ENCODE results near the gene APOL4.
A peak's percentile ranks its signal among the peaks of the same experiment; 100 is the strongest.
"Not testable (repeated sequence)": the region's sequence is repeated elsewhere in the genome, so short reads cannot be mapped to it uniquely, and the experiment has no call there.

Gene APOL4

GRCh38 chr22:36213586-36213985, 12.0 kb upstream of the APOL4 start:
- Histone ChIP-seq H3K9ac (ENCODE audit: insufficient read length) (no peak overlapping the region), H3K36me3 (ENCODE audit: insufficient read depth, low read length) (no peaks in the 10 kb centered on the region), H3K9me3 (ENCODE audit: low read depth, low read length) (no peaks in the 10 kb centered on the region), H3K27ac (no peak overlapping the region), H3K4me3 (no peak overlapping the region)
- TF ChIP-seq EZH2 (IDR thresholded peaks at IDR 0.05): no peak
- TF ChIP-seq FOXP2 (optimal IDR thresholded peaks at IDR 0.05; ENCODE audit: control extremely low read depth, extremely low read length, insufficient read depth): no peak
- TF ChIP-seq POLR2AphosphoS5 (IDR thresholded peaks at IDR 0.05; ENCODE audit: borderline replicate concordance, low read depth, low read length): no peak
- no peak for DNase-seq (ENCODE audit: low read depth, low spot score)

GRCh38 chr22:36212901-36213300, 11.3 kb upstream of the APOL4 start:
- Histone ChIP-seq H3K9me3 (ENCODE audit: low read depth, low read length) (no peaks in the 10 kb centered on the region), H3K36me3 (ENCODE audit: insufficient read depth, low read length) (no peaks in the 10 kb centered on the region), H3K9ac (ENCODE audit: insufficient read length) (no peak overlapping the region), H3K4me3 (no peak overlapping the region), H3K27ac (no peak overlapping the region)
- no peak for DNase-seq (ENCODE audit: low read depth, low spot score)
- TF ChIP-seq EZH2 (IDR thresholded peaks at IDR 0.05) (no peak), POLR2AphosphoS5 (IDR thresholded peaks at IDR 0.05; ENCODE audit: borderline replicate concordance, low read depth, low read length) (no peak), FOXP2 (optimal IDR thresholded peaks at IDR 0.05; ENCODE audit: control extremely low read depth, extremely low read length, insufficient read depth) (no peak)

- Histone ChIP-seq H3K9ac (ENCODE audit: insufficient read length) (no peak overlapping the region), H3K36me3 (ENCODE audit: insufficient read depth, low read length) (no peaks in the 10 kb centered on the region), H3K9me3 (ENCODE audit: low read depth, low read length) (no peaks in the 10 kb centered on the region), H3K4me3 (peak overlapping the region; percentile 13; the same call in 1 of the 2 replicates), H3K27ac (no peak overlapping the region)
- TF ChIP-seq EZH2 (IDR thresholded peaks at IDR 0.05) (no peak), FOXP2 (optimal IDR thresholded peaks at IDR 0.05; ENCODE audit: control extremely low read depth, extremely low read length, insufficient read depth) (no peak), POLR2AphosphoS5 (IDR thresholded peaks at IDR 0.05; ENCODE audit: borderline replicate concordance, low read depth, low read length) (no peak)
- no peak for DNase-seq (ENCODE audit: low read depth, low spot score)
Measured at GRCh38 chr22:36211237-36211861, 9.7 kb upstream of the APOL4 start.

GRCh38 chr22:36210224-36210623, 8.6 kb upstream of the APOL4 start:
- Histone ChIP-seq H3K9ac (ENCODE audit: insufficient read length) (no peak overlapping the region), H3K36me3 (ENCODE audit: insufficient read depth, low read length) (no peaks in the 10 kb centered on the region), H3K27ac (no peak overlapping the region), H3K4me3 (no peak overlapping the region), H3K9me3 (ENCODE audit: low read depth, low read length) (no peaks in the 10 kb centered on the region)
- no peak for DNase-seq (ENCODE audit: low read depth, low spot score)
- no peak for TF ChIP-seq EZH2 (IDR thresholded peaks at IDR 0.05)
- TF ChIP-seq POLR2AphosphoS5 (IDR thresholded peaks at IDR 0.05; ENCODE audit: borderline replicate concordance, low read depth, low read length): no peak
- TF ChIP-seq FOXP2 (optimal IDR thresholded peaks at IDR 0.05; ENCODE audit: control extremely low read depth, extremely low read length, insufficient read depth): no peak

- H3K27ac ChIP-seq; H3K4me3 ChIP-seq; H3K9me3 ChIP-seq (ENCODE audit: low read depth, low read length); DNase-seq (ENCODE audit: low read depth, low spot score); H3K9ac ChIP-seq (ENCODE audit: insufficient read length); H3K36me3 ChIP-seq (ENCODE audit: insufficient read depth, low read length): not testable (repeated sequence)
Measured at GRCh38 chr22:36209488-36209908, 7.9 kb upstream of the APOL4 start.

GRCh38 chr22:36208914-36209313, 7.3 kb upstream of the APOL4 start:
- TF ChIP-seq FOXP2 (optimal IDR thresholded peaks at IDR 0.05; ENCODE audit: control extremely low read depth, extremely low read length, insufficient read depth) (no peak), POLR2AphosphoS5 (IDR thresholded peaks at IDR 0.05; ENCODE audit: borderline replicate concordance, low read depth, low read length) (no peak), EZH2 (IDR thresholded peaks at IDR 0.05) (no peak)
- no peaks in the 10 kb centered on the region for H3K36me3 ChIP-seq (ENCODE audit: insufficient read depth, low read length)

GRCh38 chr22:36208162-36208765, 6.7 kb upstream of the APOL4 start:
- H3K9me3 ChIP-seq (ENCODE audit: low read depth, low read length): no peaks in the 10 kb centered on the region
- no peak overlapping the region for H3K4me3 ChIP-seq
- H3K36me3 ChIP-seq (ENCODE audit: insufficient read depth, low read length): no peaks in the 10 kb centered on the region
- DNase-seq (ENCODE audit: low read depth, low spot score): no peak
- no peak overlapping the region for H3K27ac ChIP-seq
- H3K9ac ChIP-seq (ENCODE audit: insufficient read length): no peak overlapping the region
- TF ChIP-seq POLR2AphosphoS5 (IDR thresholded peaks at IDR 0.05; ENCODE audit: borderline replicate concordance, low read depth, low read length) (no peak), EZH2 (IDR thresholded peaks at IDR 0.05) (no peak), FOXP2 (optimal IDR thresholded peaks at IDR 0.05; ENCODE audit: control extremely low read depth, extremely low read length, insufficient read depth) (no peak)

More at GRCh38 chr22:36208914-36209313, 7.3 kb upstream of the APOL4 start:
- H3K27ac ChIP-seq: no peak overlapping the region
- no peak for DNase-seq (ENCODE audit: low read depth, low spot score)
- no peak overlapping the region for H3K4me3 ChIP-seq
- H3K9ac ChIP-seq (ENCODE audit: insufficient read length): no peak overlapping the region
- H3K9me3 ChIP-seq (ENCODE audit: low read depth, low read length): no peaks in the 10 kb centered on the region

GRCh38 chr22:36206255-36206654, 4.6 kb upstream of the APOL4 start:
- Histone ChIP-seq H3K27ac (0 out of 2 replicates have a peak overlapping the region, but pooled peaks have one; percentile 17), H3K9me3 (ENCODE audit: low read depth, low read length) (no peaks in the 10 kb centered on the region), H3K4me3 (no peak overlapping the region), H3K9ac (ENCODE audit: insufficient read length) (no peak overlapping the region), H3K36me3 (ENCODE audit: insufficient read depth, low read length) (no peaks in the 10 kb centered on the region)
- no peak for TF ChIP-seq POLR2AphosphoS5 (IDR thresholded peaks at IDR 0.05; ENCODE audit: borderline replicate concordance, low read depth, low read length)
- no peak for TF ChIP-seq FOXP2 (optimal IDR thresholded peaks at IDR 0.05; ENCODE audit: control extremely low read depth, extremely low read length, insufficient read depth)
- TF ChIP-seq EZH2 (IDR thresholded peaks at IDR 0.05): no peak
- DNase-seq (ENCODE audit: low read depth, low spot score): no peak

- not testable (repeated sequence) for H3K27ac ChIP-seq; H3K4me3 ChIP-seq; H3K9ac ChIP-seq (ENCODE audit: insufficient read length); H3K36me3 ChIP-seq (ENCODE audit: insufficient read depth, low read length); H3K9me3 ChIP-seq (ENCODE audit: low read depth, low read length); DNase-seq (ENCODE audit: low read depth, low spot score)
Measured at GRCh38 chr22:36205573-36205972, 4.0 kb upstream of the APOL4 start.
